PC-3 (cell line): Measurements from ENCODE around the gene EIF5B. TPM values are rescaled to one million over a fixed set of nuclear protein-coding genes. Genes with fewer than 3 reads are reported as not detected.

Experiments used
- ATAC-seq: fragments of 200-7000 bp; cut with Tn5 transposase; 2 replicates; pipeline ENCODE4 v1.9.1; 2020; ENCODE audit warnings: mild to moderate bottlenecking, moderate library complexity
- BruUV-seq: library from RNA; stranded (reverse); fragments of 400-500 nt; replicated peaks from 2 replicates; lab custom pipeline; 2021; lab: Mats Ljungman, UMichigan
- CTCF ChIA-PET: fragments of 300-600 bp; sonication (Branson Sonifier 250); formaldehyde crosslinking; loops from one replicate; lab custom pipeline; 2022; ENCODE audit warnings: antibody characterized with exemption; lab: Charles Lee
- POLR2A ChIA-PET: fragments of 300-600 bp; sonication (Branson Sonifier 250); formaldehyde crosslinking; loops from one replicate; lab custom pipeline; 2022; ENCODE audit warnings: antibody characterized with exemption; ENCODE audit not compliant: unreplicated experiment; lab: Charles Lee
- DNase-seq: peaks from one replicate; pipeline ENCODE4 v3.0.0-alpha.2; 2015
- H2AFZ ChIP-seq: fragments of 300-600 bp; sonication (generic); 2 replicates; pipeline ENCODE4 v1.6.0; 2016; ENCODE audit warnings: antibody characterized with exemption, low read length
- H3F3A ChIP-seq: fragments of 300-600 bp; sonication (generic); one replicate; pipeline ENCODE4 v1.6.0; 2017; ENCODE audit warnings: antibody characterized with exemption, low read length, control low read depth, mild to moderate bottlenecking; ENCODE audit not compliant: unreplicated experiment
- H3K27ac ChIP-seq: fragments of 300-600 bp; sonication (generic); 2 replicates; pipeline ENCODE4 v1.5.1; 2016; ENCODE audit warnings: mild to moderate bottlenecking, low read length
- H3K27me3 ChIP-seq: fragments of 300-600 bp; sonication (generic); 2 replicates; pipeline ENCODE4 v1.6.1; 2016; ENCODE audit warnings: low read length, mixed read lengths
- H3K36me3 ChIP-seq: fragments of 300-600 bp; sonication (generic); 2 replicates; pipeline ENCODE4 v1.6.1; 2016; ENCODE audit warnings: low read depth, mixed run types, low read length, mixed read lengths
- H3K4me1 ChIP-seq: fragments of 300-600 bp; sonication (generic); 2 replicates; pipeline ENCODE4 v1.5.1; 2016; ENCODE audit warnings: low read length; ENCODE audit not compliant: insufficient read depth
- H3K4me2 ChIP-seq: fragments of 300-600 bp; sonication (generic); 2 replicates; pipeline ENCODE4 v1.6.0; 2016; ENCODE audit warnings: low read length
- H3K4me3 ChIP-seq: fragments of 300-600 bp; sonication (generic); 2 replicates; pipeline ENCODE4 v1.5.1; 2016; ENCODE audit warnings: mild to moderate bottlenecking, low read length, mixed read lengths
- H3K79me2 ChIP-seq: fragments of 300-600 bp; sonication (generic); 2 replicates; pipeline ENCODE4 v1.6.1; 2017; ENCODE audit warnings: low read length, mixed read lengths
- H3K9ac ChIP-seq: fragments of 300-600 bp; sonication (generic); 2 replicates; pipeline ENCODE4 v1.6.0; 2016; ENCODE audit warnings: mild to moderate bottlenecking, low read length
- H3K9me2 ChIP-seq: fragments of 300-600 bp; sonication (generic); replicated peaks from 2 replicates; pipeline ENCODE4 v1.6.1; 2016; ENCODE audit warnings: mixed run types, low read length, mixed read lengths
- H3K9me3 ChIP-seq: fragments of 300-600 bp; sonication (generic); 2 replicates; pipeline ENCODE4 v1.6.1; 2016; ENCODE audit warnings: low read length, mixed read lengths
- H4K20me1 ChIP-seq: fragments of 300-600 bp; sonication (generic); 2 replicates; pipeline ENCODE4 v1.6.1; 2016; ENCODE audit warnings: low read length, mixed read lengths
- CTCF ChIP-seq: fragments of 300-600 bp; sonication (generic); conservative IDR thresholded peaks from 2 replicates; pipeline ENCODE4 v1.5.1; 2017; ENCODE audit warnings: antibody characterized with exemption, low read depth, mild to moderate bottlenecking, low read length
- EZH2 ChIP-seq: fragments of 300-600 bp; sonication (generic); IDR thresholded peaks from one replicate; pipeline ENCODE4 v1.6.1; 2017; ENCODE audit warnings: antibody characterized with exemption, mild to moderate bottlenecking, low read length; ENCODE audit not compliant: unreplicated experiment
- EZH2phosphoT487 ChIP-seq: fragments of 300-600 bp; sonication (generic); IDR thresholded peaks from 2 replicates; pipeline ENCODE4 v1.6.1; 2018; ENCODE audit warnings: mild to moderate bottlenecking, antibody characterized with exemption, low read length, borderline replicate concordance
- intact Hi-C: fragments of 100-400 bp; cut with micrococcal nuclease; formaldehyde crosslinking; loops from 2 replicates; pipeline ENCODE4 v1.9.0; 2023
- total RNA-seq: library from RNA; depleted of rRNA; stranded (reverse); fragments of >200 nt; gene quantifications from 2 replicates; pipeline ENCODE4 v1.2.3, GENCODE V29; 2014

The EIF5B gene
- total RNA-seq, 1 experiment from 2014 or later: 35.9 TPM

- H2AFZ ChIP-seq: no peak overlapping the region
- no peak overlapping the region for H3K9ac ChIP-seq
- ChIA-PET CTCF (no interaction called here), POLR2A (no interaction called here)
- no peak for TF ChIP-seq EZH2phosphoT487
- no peak for TF ChIP-seq EZH2
- no peak for TF ChIP-seq CTCF
- DNase-seq (no peak), ATAC-seq (no peak)
- H3K4me1 ChIP-seq: no peaks in the 10 kb centered on the region
- no peaks in the 10 kb centered on the region for H3K9me2 ChIP-seq
- no peaks in the 10 kb centered on the region for H3K27me3 ChIP-seq
- H3K79me2 ChIP-seq: no peaks in the 10 kb centered on the region
- no peak overlapping the region for H3K27ac ChIP-seq
- no peaks in the 10 kb centered on the region for H3F3A ChIP-seq
- peaks cover 17% of the 10 kb centered on the region for H3K36me3 ChIP-seq
- intact Hi-C loops: no loop called here
- H3K4me3 ChIP-seq: no peak overlapping the region
- no TSS peak for BruUV-seq
- H3K4me2 ChIP-seq: no peak overlapping the region
- H3K9me3 ChIP-seq: no peaks in the 10 kb centered on the region
- H4K20me1 ChIP-seq: no peaks in the 10 kb centered on the region
Observed at GRCh38 chr2:99436874-99437273, 99.7 kb downstream of the EIF5B start.

GRCh38 chr2:99439971-99440505, 102.8 kb downstream of the EIF5B start:
- Histone ChIP-seq H3K4me2 (no peak overlapping the region), H3K9ac (no peak overlapping the region), H3K4me3 (no peak overlapping the region), H3K36me3 (peaks cover 15% of the 10 kb centered on the region; the same call in 1 of the 2 replicates), H3K27ac (no peak overlapping the region), H3K79me2 (peaks cover 10% of the 10 kb centered on the region; the same call in 1 of the 2 replicates), H2AFZ (no peak overlapping the region), H3K27me3 (no peaks in the 10 kb centered on the region), H3K4me1 (no peaks in the 10 kb centered on the region), H4K20me1 (no peaks in the 10 kb centered on the region), H3F3A (no peaks in the 10 kb centered on the region), H3K9me2 (no peaks in the 10 kb centered on the region), H3K9me3 (no peaks in the 10 kb centered on the region)
- DNase-seq: no peak
- no TSS peak for BruUV-seq
- POLR2A ChIA-PET: no interaction called here
- no peak for TF ChIP-seq EZH2phosphoT487
- TF ChIP-seq EZH2: no peak
- TF ChIP-seq CTCF: no peak
- ATAC-seq: no peak
- intact Hi-C loops: no loop called here
- CTCF ChIA-PET: no interaction called here

GRCh38 chr2:99442837-99443236, 105.6 kb downstream of the EIF5B start:
- CTCF ChIA-PET: no interaction called here
- Histone ChIP-seq H3K27ac (no peak overlapping the region), H3F3A (peaks cover 2% of the 10 kb centered on the region), H4K20me1 (peaks cover 4% of the 10 kb centered on the region; the same call in 1 of the 2 replicates), H3K4me3 (no peak overlapping the region), H2AFZ (no peak overlapping the region), H3K4me1 (peaks cover 4% of the 10 kb centered on the region), H3K27me3 (no peaks in the 10 kb centered on the region), H3K4me2 (no peak overlapping the region), H3K79me2 (peaks cover 36% of the 10 kb centered on the region), H3K9me2 (no peaks in the 10 kb centered on the region), H3K9me3 (no peaks in the 10 kb centered on the region), H3K36me3 (peaks cover 23% of the 10 kb centered on the region; the same call in 1 of the 2 replicates), H3K9ac (no peak overlapping the region)
- no peak for TF ChIP-seq EZH2
- TF ChIP-seq EZH2phosphoT487: no peak
- TF ChIP-seq CTCF: peak; percentile 42
- DNase-seq (peak; percentile 8), ATAC-seq (no peak)
- POLR2A ChIA-PET: no interaction called here
- BruUV-seq: no TSS peak
- intact Hi-C loops: no loop called here
